Stimulated activated CD8-positive, alpha-beta memory T cell treated with anti-CD3 and anti-CD28 coated beads, Interleukin-15, amount 100 ng/mL, for 24 hours (primary cell): ENCODE measurements around the gene RTF1.
A peak's percentile ranks its signal among the peaks of the same experiment; 100 is the strongest.
"Not testable (repeated sequence)": the region's sequence is repeated elsewhere in the genome, so short reads cannot be mapped to it uniquely, and the experiment has no call there.

Experiments used
- DNase-seq: peaks from one replicate; pipeline ENCODE4 v3.0.0-alpha.2; 2020; ENCODE audit warnings: low read depth

RTF1 gene

GRCh38 chr15:41416742-41417417 is at the start of gene RTF1:
TSS of gene RTF1 (plus strand) at chr15:41417095. CDS start at chr15:41417116, 21 bp downstream.
- DNase-seq, result peak; percentile 100

GRCh38 chr15:41367418-41367817 is 49.5 kb upstream of the RTF1 start:
- no peak for DNase-seq

GRCh38 chr15:41377978-41378377 is 38.9 kb upstream of the RTF1 start:
- DNase-seq, result no peak

- not testable (repeated sequence) for DNase-seq
Measured at GRCh38 chr15:41383974-41384749, 32.7 kb upstream of the RTF1 start.

- DNase-seq, result no peak
Measured at GRCh38 chr15:41387646-41388045, 29.2 kb upstream of the RTF1 start.

GRCh38 chr15:41392659-41393058 is 24.2 kb upstream of the RTF1 start:
- no peak for DNase-seq

- DNase-seq, result no peak
Measured at GRCh38 chr15:41394924-41395323, 22.0 kb upstream of the RTF1 start.

- DNase-seq, result no peak
Measured at GRCh38 chr15:41396111-41396510, 20.8 kb upstream of the RTF1 start.

- DNase-seq, result no peak
Measured at GRCh38 chr15:41401904-41402267, 15.0 kb upstream of the RTF1 start.

- DNase-seq, result no peak
Measured at GRCh38 chr15:41407341-41407740, 9.6 kb upstream of the RTF1 start.

- no peak for DNase-seq
Measured at GRCh38 chr15:41408234-41408641, 8.7 kb upstream of the RTF1 start.

GRCh38 chr15:41411031-41411430 is 5.9 kb upstream of the RTF1 start:
- no peak for DNase-seq

GRCh38 chr15:41411441-41411840 is 5.5 kb upstream of the RTF1 start:
- no peak for DNase-seq

GRCh38 chr15:41416128-41416741 is 660 bp upstream of the RTF1 start:
- no peak for DNase-seq

- DNase-seq, result peak; percentile 16
Measured at GRCh38 chr15:41417418-41418195, 712 bp downstream of the RTF1 start.

GRCh38 chr15:41423979-41424659 is 7.2 kb downstream of the RTF1 start:
- no peak for DNase-seq

GRCh38 chr15:41424809-41425208 is 7.9 kb downstream of the RTF1 start:
- no peak for DNase-seq

GRCh38 chr15:41425907-41426306 is 9.0 kb downstream of the RTF1 start:
- not testable (repeated sequence) for DNase-seq

GRCh38 chr15:41429003-41429890 is 12.4 kb downstream of the RTF1 start:
- no peak for DNase-seq

- no peak for DNase-seq
Measured at GRCh38 chr15:41435037-41435786, 18.3 kb downstream of the RTF1 start.
